Measurements from ENCODE around the gene RPA1. TPM values are rescaled to one million over a fixed set of nuclear protein-coding genes. Genes with fewer than 3 reads are reported as not detected.

Gene RPA1
- total and polyA plus RNA-seq, 2 of the 8 experiments (the other 6 are each of a cell fraction or from before 2014, with no cell fraction given): 79.1 to 194 TPM

- Histone ChIP-seq H2AFZ (ENCODE audit: low read length) (no peak overlapping the region), H3K9me3 (ENCODE audit: insufficient read depth in 2 of 2, low read depth in 1 of 2, low read length in 1 of 2) (no peaks in the 10 kb centered on the region), H4K20me1 (replicated peaks in 1 of 2; ENCODE audit: control insufficient read depth in 1 of 2, insufficient read depth in 2 of 2, low read length in 2 of 2) (peaks cover 0 to 5% of the 10 kb centered on the region in 2 experiments), H3K56ac (replicated peaks; ENCODE audit: insufficient read length, low read depth, low read length) (no peak overlapping the region), H4K5ac (ENCODE audit: insufficient read length, low read depth, low read length) (no peak overlapping the region), H3K79me1 (ENCODE audit: low read depth, low read length) (no peaks in the 10 kb centered on the region), H4K8ac (ENCODE audit: extremely low read depth, insufficient read depth, low read length) (no peak overlapping the region), H3K9ac (replicated peaks in 1 of 4; ENCODE audit: extremely low read depth in 1 of 4, low read depth in 3 of 4, low read length in 3 of 4) (no peak overlapping the region), H3K4me1 (replicated peaks in 1 of 4; ENCODE audit: control insufficient read depth in 3 of 4, insufficient read depth in 4 of 4, low read length in 3 of 4) (no peaks in the 10 kb centered on the region), H3K36me3 (ENCODE audit: control insufficient read depth in 2 of 4, insufficient read depth in 4 of 4, low read length in 3 of 4) (no peaks in the 10 kb centered on the region), H2BK12ac (ENCODE audit: low read depth, low read length) (0 out of 2 replicates have a peak overlapping the region, but pooled peaks have one; percentile 9), H2AK5ac (ENCODE audit: low read depth, low read length) (no peak overlapping the region), H2BK20ac (ENCODE audit: low read length) (no peak overlapping the region), H3K27me3 (replicated peaks in 1 of 4; ENCODE audit: control insufficient read depth in 3 of 4, extremely low read depth in 1 of 4, insufficient read depth in 3 of 4, low read length in 3 of 4) (no peaks in the 10 kb centered on the region; a peak in 1 of 7 replicates), H3K4ac (replicated peaks; ENCODE audit: insufficient read length, low read depth, low read length) (no peak overlapping the region), H3K27ac (ENCODE audit: low read depth, low read length) (no peak overlapping the region), H3K18ac (ENCODE audit: extremely low read depth, low read length) (no peak overlapping the region), H3K14ac (ENCODE audit: insufficient read length) (no peak overlapping the region), H3K79me2 (ENCODE audit: control insufficient read depth in 1 of 2, insufficient read depth in 2 of 2, low read length in 2 of 2) (no peaks in the 10 kb centered on the region), H3K4me2 (ENCODE audit: insufficient read depth in 1 of 2, low read depth in 2 of 2, low read length in 2 of 2) (no peak overlapping the region), H4K91ac (replicated peaks; ENCODE audit: insufficient read length, low read length) (no peak overlapping the region), H2BK15ac (ENCODE audit: low read length) (no peak overlapping the region), H2BK120ac (replicated peaks; ENCODE audit: low read depth, low read length) (no peak overlapping the region), H3K23ac (ENCODE audit: insufficient read length) (no peak overlapping the region), H2BK5ac (ENCODE audit: low read depth, low read length) (peak overlapping the region; percentile 60), H3K23me2 (ENCODE audit: low read depth, low read length) (no peaks in the 10 kb centered on the region), H3K4me3 (ENCODE audit: extremely low read depth in 1 of 4, insufficient read depth in 2 of 4, low read depth in 3 of 4, low read length in 4 of 4) (no peak overlapping the region)
- no peak for FAIRE-seq
- 82% methylated on average over 18 of the region's 21 CpGs; no CpG with 5 or more reads in 1 of the 2 experiments for WGBS, 2 experiments (ENCODE audit: extremely low coverage in 1 of 2, insufficient coverage in 1 of 2, insufficient read length in 1 of 2, insufficient replicate concordance in 2 of 2, low coverage in 1 of 2, low lambda C conversion rate in 2 of 2, missing lambda C conversion rate in 1 of 2)
- DNase-seq (ENCODE audit: low read depth in 1 of 2, low spot score in 2 of 2): no peak
- ChIA-PET CTCF (ENCODE audit: partially characterized antibody) (interaction anchor here (0.6 to 0.9 kb wide), 3 partner anchors 36 to 724 kb away, joined by 3 read pairs; no protein-coding TSS in a partner anchor), POLR2A (ENCODE audit: partially characterized antibody) (no interaction called here)
- no peak for TF ChIP-seq KDM5A (IDR thresholded peaks at IDR 0.05; ENCODE audit: low read length)
- no peak for TF ChIP-seq HDAC6 (IDR thresholded peaks at IDR 0.05; ENCODE audit: low read depth, low read length)
- no peak for TF ChIP-seq MAX (IDR thresholded peaks at IDR 0.05)
- TF ChIP-seq EZH2 (IDR thresholded peaks at IDR 0.05; ENCODE audit: low read depth, low read length, severe bottlenecking): no peak
- no peak for TF ChIP-seq JUN (IDR thresholded peaks at IDR 0.05; ENCODE audit: low read depth, low read length)
- no peak for TF ChIP-seq KDM4A (IDR thresholded peaks at IDR 0.05; ENCODE audit: low read depth, low read length, severe bottlenecking)
These were observed 113.0 kb downstream of the RPA1 start for GRCh38 chr17:1942666-1943435.

Data from H1 (cell line).